GM19452 (cell line): ENCODE results near the gene TP73.
"Not testable (repeated sequence)": the region's sequence is repeated elsewhere in the genome, so short reads cannot be mapped to it uniquely, and the experiment has no call there.

Source experiments
- ATAC-seq: cut with Tn5 transposase; IDR thresholded peaks from one replicate; pipeline ENCODE4 v1.9.1; 2021; ENCODE audit not compliant: unreplicated experiment

TP73 gene

DNA sequence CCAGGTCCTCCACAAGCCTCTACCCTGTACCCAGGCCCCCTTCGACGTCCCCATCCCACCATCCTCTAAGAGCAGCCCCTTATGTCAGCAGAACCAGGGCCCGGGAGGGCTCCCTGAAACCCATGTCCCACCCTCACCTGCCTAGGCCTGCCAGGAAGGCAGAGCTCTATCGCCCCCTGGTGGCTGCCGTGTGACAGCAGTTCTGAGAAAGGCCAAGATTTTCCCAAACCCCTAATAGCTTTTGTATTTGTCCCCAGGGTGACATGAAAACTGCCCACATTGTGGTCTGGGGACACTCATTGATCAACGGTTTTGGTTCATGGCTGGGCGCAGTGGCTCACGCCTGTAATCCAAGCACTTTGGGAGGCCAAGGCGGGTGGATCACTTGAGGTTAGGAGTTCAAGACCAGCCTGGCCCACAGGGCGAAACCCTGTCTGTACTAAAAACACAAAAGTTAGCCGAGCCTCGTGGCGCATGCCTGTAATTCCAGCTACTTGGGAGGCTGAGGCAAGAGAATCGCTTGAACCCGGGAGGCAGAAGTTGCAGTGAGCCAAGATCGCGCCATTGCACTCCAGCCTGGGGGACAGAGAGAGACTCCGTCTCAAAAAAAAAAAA is 72.2 kb downstream of the TP73 start:
- ATAC-seq = not testable (repeated sequence)

DNA sequence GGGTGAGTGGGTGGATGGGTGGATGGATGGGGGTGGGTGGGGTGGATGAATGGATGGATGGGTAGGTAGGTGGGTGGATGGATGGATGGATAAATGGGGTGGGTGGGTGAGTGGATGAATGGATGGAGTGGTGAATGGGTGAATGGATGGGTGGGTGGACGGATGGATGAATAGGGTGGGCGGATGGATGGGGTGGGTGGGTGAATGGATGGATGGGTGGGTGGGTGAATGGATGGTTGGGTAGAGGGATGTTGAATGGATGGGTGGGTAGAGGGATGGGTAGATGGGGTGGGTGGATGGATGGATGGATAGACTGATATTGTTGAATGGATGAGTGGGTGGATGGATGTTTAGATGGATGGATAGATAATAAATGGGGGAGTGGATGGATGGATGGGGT is 73.0 kb downstream of the TP73 start:
- ATAC-seq = no peak

DNA sequence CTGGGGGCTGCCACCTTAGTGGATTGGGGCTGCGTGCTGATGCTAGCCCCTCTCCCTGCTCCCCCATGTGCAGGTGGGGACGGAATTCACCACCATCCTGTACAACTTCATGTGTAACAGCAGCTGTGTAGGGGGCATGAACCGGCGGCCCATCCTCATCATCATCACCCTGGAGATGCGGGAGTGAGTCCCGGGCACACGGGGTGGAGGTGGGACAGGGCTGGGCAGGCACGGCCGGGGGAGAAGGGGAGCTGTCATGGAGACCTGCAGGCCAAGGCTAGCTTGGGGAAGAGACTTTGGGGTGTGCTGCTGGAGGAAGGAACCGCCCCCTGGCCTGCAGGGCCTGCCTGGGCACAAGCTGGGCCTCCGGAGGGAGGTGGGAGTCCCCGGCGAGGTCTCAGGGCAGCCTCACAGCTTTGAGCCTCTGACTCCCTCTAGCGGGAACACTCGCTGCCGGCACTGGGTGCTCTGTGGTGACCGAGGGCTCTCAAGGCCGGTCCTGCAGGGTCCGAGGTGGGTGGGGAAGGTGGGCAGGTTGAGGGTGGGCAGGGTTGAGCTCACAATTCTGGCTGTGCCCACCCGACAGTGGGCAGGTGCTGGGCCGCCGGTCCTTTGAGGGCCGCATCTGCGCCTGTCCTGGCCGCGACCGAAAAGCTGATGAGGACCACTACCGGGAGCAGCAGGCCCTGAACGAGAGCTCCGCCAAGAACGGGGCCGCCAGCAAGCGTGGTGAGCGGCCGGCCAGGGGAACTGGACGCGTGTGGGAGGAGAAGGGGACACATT is 74.9 kb downstream of the TP73 start:
- no peak for ATAC-seq

DNA sequence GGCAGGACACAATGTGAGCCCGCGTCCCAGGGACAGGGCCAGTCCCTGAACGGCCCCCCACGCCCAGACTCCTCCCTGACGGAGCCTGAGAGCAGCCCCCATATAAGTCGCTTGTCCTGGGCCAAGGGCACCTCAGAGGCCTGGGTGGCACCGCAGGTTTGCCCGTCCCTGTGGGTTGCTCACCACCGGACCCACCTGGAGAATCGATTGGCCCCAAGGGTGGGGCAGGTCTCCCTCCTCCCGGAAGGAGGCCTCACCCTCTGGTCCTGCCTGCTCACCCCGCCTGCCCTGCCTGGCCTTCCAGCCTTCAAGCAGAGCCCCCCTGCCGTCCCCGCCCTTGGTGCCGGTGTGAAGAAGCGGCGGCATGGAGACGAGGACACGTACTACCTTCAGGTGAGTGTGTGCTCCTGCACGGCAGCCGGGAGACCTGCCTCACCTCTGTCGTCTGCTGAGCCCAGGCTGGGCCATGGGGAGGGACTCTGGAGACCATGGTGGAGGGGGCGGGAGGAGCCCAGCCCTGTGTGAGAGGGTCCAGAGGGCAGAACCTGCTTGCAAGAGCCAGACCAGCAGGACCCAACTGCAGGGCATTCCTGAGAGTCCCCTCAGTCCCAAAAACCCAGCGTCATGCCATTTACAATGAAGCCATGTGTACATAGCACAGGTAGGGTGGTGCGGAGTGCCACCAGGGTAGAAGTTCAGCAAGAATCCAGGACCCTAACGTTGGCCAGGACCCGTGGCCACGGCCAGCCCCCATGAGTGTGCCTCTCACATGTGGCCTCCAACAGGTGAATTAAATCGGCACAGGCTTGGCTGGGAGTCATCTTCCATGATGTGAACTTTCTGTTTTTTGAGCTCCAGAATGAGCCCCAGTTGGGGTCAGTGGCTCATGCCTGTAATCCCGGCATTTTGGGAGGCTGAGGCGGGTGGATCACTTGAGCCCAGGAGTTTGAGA is 75.8 kb downstream of the TP73 start:
- no peak for ATAC-seq

DNA sequence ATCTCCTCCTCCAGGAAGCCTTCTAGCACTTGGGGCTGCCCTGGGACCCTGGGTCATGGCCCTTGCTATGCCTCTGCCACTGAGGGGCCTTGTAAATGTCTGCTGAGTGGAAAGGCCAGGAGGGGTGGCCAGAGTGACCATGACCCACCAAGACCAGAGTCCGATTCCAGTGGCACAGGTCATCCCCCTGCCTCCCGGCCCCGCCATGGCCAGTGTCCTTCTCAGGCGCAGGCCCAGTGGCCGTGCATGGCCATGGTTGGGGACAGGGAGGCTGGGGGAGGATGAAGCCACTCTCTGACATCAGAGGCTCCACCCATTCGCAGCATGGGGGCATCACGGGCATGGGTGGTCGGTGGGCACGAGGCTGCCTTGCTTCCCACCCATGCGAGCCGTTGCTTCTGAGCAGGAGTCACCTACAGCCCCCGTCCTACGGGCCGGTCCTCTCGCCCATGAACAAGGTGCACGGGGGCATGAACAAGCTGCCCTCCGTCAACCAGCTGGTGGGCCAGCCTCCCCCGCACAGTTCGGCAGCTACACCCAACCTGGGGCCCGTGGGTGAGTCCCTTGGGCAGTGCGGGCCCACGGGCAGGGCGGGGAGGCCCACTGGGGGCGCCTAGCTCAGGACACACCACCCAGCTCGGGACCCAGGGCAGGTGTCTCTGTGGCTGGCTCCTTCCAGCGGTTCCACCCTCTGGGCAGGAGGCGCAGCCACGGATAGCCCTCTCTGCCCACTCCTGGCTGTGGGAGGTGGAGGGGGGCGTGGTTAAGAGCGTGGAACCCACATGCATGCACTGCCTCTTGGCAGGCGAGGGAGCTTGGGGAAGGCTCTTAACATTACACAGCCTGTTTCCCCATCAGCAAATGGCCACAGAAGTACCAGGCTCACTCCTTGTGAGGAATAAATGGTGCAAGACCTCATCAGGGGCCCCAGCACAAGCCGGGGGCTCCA is 77.6 kb downstream of the TP73 start:
- no peak for ATAC-seq

DNA sequence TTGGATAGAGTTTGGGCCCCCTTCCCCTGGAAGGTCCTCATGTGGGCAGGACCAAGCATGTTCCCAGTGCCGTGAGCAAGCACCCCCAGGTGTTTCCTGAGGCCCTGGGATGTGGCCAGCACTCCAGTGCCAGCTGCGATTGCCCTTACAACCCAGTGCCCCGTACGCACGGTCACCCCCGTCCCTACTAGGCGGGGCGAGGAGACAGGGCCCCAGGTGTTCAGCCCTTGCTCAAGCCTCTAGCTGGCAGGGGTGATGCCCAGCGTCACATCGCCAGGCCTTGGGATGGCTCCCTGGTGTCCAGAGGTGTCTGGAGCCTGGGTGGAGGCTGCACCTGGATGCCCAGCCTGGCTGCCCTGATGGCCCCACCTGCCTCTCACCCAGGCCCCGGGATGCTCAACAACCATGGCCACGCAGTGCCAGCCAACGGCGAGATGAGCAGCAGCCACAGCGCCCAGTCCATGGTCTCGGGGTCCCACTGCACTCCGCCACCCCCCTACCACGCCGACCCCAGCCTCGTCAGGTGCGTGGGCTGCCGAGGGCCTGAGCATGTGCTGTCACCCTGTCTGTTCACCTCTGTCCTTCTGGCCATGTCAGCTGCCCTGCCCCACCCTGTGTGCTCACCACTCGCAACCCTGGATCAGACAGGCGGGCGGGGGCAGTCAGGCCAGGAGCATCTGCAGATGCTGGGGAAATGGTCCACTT is 78.4 kb downstream of the TP73 start:
- no peak for ATAC-seq

DNA sequence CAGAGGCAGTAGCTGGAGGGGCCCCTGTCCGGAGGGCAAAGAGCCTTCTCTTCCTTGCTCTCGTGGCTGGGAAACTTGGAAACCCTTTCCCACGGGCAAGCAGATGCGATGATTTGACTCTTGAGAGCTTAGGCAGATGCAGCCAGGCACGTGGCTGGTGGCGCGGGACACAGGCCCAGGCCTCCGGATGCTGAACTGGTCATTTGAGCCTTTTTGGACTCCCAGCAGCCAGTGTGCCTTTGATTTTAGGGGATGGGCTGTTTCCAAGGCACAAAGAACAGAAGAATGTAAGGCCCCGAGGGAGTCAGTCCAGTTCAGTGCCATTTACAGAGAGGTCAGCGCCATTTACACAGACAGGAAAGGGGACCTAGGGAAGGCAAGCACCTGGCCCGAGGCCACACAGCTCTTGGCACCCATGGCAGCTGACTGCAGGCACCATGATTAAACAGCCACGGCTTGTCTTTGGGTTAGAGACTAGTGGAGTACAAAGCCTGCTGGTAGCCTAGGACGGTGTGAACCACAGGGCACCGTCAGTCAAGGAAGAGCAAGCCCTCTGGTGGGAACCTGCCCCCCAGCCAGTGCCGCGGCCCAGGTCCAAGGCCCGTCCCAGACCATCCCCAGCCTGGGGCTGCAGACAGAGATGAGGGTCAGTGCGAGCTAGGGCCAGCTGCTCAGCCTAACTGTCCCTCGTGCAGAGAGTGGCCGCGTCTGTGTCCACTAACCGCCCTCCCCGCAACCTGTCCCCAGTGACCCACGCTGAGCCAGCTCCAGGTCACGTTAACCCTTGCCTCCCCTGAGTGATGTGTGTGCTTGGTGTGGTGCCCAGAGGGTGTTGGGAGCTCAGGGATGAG is 79.5 kb downstream of the TP73 start:
- ATAC-seq = no peak

DNA sequence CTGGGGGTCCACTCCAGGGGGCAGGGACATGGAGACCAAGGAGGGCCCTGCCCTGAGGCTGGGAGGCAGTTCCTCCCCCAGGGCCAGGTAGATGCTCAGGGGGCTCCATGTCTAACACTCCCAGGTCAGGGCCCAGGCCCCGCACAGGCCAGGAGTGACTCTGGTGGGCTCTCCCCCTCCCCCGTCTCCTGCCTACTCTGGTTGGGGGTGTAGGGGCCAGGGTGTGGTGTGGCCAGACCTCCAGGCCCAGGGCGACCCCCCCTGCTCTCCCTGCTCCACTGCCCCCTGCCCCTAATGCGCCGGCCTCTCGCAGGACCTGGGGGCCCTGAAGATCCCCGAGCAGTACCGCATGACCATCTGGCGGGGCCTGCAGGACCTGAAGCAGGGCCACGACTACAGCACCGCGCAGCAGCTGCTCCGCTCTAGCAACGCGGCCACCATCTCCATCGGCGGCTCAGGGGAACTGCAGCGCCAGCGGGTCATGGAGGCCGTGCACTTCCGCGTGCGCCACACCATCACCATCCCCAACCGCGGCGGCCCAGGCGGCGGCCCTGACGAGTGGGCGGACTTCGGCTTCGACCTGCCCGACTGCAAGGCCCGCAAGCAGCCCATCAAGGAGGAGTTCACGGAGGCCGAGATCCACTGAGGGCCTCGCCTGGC is 80.2 kb downstream of the TP73 start:
- no peak for ATAC-seq

DNA sequence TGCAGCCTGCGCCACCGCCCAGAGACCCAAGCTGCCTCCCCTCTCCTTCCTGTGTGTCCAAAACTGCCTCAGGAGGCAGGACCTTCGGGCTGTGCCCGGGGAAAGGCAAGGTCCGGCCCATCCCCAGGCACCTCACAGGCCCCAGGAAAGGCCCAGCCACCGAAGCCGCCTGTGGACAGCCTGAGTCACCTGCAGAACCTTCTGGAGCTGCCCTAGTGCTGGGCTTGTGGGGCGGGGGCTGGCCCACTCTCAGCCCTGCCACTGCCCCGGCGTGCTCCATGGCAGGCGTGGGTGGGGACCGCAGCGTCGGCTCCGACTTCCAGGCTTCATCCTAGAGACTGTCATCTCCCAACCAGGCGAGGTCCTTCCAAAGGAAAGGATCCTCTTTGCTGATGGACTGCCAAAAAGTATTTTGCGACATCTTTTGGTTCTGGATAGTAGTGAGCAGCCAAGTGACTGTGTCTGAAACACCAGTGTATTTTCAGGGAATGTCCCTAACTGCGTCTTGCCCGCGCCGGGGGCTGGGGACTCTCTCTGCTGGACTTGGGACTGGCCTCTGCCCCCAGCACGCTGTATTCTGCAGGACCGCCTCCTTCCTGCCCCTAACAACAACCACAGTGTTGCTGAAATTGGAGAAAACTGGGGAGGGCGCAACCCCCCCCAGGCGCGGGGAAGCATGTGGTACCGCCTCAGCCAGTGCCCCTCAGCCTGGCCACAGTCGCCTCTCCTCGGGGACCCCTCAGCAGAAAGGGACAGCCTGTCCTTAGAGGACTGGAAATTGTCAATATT is 81.0 kb downstream of the TP73 start:
- ATAC-seq = no peak

DNA sequence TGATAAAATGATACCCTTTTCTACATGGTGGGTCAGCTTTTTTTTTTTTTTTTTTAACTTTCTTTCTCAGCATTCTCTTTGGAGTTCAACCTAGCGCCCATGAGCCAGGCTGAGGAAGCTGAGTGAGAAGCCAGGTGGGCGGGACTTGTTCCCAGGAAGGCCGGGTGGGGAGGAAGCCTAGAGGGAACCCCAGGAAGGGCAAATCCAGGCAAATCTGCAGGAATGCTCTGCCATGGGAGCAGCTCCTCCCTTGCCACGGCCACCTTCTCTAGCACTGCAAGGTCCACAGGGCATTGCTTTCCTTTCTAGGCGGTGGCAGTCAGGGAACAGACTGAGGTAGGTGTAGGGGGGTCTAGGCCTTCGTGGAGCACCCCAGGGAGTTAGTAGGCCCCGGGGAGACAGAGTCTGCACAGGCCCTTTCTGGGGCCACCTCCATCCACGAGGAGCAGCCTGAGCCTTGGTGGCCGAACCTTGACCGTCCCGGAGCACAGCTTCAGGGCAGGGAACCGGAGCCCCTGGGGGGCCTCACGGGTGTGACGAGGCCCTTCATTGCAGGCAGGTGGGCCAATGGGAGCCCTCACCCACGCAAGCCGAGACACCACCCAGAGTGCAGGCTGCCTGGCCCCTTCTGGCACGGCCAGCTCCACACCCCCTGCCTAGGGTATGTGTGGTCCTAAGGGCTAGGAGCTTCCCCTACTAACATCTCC is 81.7 kb downstream of the TP73 start:
- no peak for ATAC-seq

DNA sequence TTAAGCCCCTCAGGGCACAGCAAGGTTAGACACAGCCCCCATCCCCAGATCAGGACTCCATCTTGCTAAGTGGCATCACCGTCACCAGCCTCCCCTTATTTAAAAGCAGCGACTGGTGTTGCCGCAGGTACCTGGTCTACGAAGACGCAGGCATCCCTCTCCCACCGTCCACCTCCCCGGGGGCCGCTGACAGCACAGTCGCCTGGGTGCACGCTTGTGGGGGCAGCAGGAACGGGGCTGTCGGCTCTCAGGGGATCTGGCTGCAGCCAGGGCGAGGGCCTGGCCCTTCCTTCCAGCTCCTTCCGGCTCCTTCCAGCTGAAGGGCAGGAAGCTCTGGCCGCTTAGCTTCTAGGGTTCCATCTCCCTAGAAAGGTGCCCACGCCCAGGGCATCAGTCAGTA is 82.3 kb downstream of the TP73 start:
- ATAC-seq = no peak

DNA sequence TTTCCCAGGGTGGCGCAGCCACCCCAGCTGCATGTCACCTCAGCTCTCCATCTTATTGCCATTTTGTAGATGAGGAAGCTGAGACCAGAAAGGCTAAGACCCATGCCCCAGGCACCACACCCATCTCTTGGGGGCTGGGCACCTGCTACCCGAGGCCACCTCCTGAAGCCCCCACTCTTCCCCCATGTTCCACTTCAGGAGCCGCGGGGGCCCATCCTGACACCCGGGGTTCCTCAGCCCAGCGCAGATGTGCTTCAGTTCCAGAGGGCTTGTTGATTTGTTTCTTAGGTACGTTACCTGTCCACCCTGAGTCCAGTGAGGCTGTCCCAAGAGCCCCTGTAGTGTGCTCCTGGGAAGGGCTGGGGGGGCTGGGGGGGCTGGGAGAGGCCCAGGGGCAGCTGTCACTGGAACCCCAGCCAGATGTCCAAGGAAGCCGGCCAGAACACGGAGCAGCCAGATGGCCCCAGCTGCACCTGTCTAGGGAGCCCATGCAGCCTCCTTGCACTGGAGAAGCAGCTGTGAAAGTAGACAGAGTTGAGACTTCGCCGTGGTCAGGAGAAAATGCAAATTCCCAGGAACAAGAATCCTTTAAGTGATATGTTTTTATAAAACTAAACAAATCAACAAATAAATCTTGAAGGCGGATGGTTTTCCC is 82.8 kb downstream of the TP73 start:
- ATAC-seq = no peak

DNA sequence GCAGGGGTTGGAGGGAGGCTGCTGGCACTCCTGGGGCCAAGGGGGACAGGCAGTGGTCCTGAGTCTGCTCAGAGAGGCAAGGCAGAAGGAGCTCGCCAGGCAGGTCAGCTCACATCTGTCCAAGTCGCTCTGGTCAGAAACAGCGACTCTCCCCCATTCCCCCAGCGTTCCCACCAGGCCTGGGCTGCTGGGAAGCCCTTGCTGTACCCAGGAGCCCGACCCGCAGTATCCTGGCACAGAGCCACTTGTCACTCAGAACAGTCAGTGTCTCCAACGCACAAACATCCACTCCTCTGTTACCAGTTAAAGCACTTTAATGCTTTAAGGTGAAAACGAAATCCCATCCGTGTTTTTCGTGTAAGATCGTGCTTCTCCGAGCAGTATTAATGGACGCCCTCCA is 83.4 kb downstream of the TP73 start:
- no peak for ATAC-seq

DNA sequence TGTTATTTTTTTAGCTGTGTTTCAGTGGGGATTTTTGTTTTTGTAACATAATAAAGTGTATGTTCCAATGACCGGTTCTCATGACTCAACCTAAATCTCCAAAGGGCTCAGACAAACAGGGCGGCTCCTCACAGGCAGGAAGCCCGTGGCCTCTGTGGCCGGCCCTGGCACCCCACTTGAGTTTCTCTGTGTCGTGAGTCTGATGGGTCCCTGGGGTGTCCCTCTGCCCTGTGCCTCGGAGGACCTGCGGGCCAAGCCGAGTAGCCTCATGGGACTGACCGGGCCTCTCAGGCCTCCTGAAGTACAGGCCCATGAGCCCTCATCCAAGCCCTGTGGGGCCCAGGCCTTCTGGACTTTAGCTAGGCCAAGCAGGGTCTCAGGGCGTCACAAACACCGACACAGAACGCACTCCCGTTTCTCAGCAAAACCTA is 83.8 kb downstream of the TP73 start:
- no peak for ATAC-seq

DNA sequence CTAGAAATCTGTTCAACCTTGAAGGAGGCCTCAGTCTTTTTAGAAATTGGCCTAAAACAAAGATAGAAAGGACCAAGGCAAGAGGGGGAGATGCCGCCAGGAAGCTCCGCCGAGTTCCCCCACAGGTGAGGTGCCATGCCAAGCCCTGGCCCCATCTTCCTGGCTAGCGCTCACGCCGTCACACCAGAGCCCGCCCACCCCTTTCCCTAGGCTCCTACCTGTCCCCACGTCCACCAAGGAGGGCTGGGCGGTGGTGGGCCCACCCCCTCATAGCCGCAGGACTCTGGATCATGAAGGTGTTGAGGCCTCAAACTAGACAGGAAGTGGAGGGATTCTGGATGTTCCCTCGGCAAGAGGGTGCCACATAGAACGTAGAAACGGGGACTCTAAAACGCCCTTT is 84.4 kb downstream of the TP73 start:
- no peak for ATAC-seq

DNA sequence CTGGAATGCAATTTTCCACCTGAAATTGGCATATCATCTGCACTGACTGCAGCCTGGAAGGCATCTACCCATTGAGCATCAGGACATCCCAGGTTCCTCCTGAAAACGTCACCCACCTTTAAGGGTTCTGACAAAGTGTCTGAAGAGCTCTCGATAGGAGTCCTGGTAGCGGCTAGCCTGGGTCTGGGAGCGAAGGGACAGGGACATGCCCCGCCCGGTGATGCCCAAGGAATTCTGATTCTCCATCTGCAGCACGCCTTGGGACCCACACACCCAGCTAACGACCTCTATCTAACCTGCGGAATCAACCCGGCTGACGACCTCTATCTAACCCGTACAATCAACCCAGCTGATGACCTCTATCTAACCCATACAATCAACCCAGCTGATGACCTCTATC is 86.6 kb downstream of the TP73 start:
- no peak for ATAC-seq

DNA sequence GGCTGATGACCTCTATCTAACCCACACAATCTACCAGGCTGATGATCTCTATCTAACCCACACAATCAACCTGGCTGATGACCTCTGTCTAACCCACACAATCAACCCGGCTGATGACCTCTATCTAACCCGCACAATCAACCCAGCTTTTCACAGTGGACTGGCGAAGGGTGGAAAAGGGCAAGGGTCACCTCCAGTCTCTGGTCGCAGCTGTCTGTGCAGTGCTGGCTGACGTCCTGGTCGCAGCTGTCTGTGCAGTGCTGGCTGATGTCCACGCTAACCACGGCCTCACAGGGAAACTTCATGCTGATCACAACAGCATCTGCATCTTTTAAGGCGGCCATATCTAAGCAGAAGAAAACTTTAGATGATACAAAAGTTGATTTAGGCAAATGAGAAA is 87.7 kb downstream of the TP73 start:
- no peak for ATAC-seq
